HG03571 (cell line): Measurements from ENCODE around the gene NHLRC4.

ENCODE experiments used
- ATAC-seq: cut with Tn5 transposase; IDR thresholded peaks from one replicate; pipeline ENCODE4 v1.9.1; 2021; ENCODE audit not compliant: unreplicated experiment

Gene NHLRC4, protein sequence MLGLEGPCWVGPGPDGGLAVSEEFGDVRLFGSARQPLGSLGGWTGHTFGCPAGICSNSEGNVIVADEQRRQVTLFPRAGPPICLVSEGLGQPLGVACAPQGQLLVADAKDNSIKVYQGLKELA

DNA sequence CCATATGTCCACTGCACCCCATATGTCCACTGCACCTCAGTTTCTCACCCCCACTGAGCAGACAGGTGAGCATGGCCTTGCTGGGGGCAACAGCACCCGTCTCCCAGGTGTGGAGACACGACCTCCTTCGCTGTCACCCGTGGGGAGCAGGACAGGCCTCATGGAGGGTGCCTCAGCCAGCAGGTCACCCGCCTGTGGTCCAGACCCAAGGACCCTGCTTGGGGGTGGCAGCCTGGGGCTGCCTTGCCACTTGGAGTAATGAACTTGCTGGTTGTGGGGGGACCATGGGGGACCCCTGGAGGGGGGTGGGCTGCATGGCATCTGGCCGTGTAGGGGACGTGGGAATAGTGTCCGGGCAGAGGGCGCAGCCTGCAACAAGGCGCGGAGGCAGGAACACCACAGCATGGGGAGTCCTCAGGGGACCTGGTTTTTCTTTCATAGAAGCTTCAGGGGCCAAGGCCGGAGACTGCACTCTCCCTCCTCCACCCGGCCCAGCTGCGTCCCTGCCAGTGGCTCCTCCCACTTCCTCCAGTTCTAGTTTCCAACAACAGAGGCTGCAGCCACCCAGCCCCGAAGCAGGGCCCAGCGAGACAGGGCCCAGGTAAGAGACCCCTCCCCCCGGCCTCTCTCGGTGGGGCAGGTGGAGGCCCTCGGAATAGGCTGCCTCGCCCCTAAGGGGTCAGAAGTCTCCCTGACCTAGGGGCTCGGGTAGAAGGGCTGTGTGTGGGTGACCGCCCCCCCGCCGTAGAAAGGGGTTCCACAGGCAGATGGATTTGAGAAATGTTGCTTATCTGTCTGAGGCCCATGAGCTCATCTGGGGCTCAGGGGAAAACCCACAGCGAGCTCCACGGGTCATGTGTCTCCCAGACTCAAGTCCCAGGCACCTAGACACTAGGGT is at the start of gene NHLRC4:
Gene NHLRC4 (plus strand): TSS at position 531 of the 898 bp plus-strand sequence. CDS start 1,043 bp downstream, outside the sequence.
- ATAC-seq = peak; percentile 50

DNA sequence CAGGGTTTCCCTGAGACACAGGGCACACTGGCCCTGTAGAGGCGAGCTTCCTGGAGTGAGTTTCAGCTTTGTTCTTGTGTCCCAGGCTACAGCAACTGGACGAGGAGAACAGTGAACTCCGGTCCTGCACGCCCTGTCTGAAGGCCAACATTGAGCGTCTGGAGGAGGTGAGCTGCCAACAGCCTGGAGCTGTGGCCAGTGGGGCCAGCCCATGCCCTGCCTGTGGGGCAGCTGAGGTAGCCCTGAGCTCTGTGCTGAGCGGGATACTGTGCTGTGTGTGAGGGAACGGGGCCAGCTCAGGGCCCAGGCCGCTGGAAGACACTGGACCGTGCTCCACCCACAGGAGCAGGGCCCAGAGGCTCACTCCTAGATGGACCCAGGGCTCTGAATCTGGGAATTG is 47.9 kb upstream of the NHLRC4 start:
- no peak for ATAC-seq

DNA sequence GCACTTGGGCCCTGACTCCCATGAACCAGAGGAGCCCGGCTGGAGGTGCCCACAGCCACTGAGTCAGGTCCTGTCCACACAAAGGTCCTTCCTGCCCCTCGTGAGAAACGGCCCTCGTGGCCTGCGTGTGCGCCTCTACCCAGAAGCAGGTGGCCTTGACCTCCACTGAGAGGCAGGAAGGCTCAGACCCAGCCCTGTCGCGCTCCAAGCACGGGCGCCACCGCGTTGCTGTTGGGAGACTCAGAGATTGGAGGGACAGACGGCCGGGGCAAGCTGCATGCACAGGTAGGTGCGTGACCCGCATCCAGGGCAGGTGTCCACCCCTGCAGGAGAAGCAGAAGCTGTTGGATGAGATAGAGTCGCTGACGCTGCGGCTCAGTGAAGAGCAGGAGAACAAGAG is 47.4 kb upstream of the NHLRC4 start:
- no peak for ATAC-seq

DNA sequence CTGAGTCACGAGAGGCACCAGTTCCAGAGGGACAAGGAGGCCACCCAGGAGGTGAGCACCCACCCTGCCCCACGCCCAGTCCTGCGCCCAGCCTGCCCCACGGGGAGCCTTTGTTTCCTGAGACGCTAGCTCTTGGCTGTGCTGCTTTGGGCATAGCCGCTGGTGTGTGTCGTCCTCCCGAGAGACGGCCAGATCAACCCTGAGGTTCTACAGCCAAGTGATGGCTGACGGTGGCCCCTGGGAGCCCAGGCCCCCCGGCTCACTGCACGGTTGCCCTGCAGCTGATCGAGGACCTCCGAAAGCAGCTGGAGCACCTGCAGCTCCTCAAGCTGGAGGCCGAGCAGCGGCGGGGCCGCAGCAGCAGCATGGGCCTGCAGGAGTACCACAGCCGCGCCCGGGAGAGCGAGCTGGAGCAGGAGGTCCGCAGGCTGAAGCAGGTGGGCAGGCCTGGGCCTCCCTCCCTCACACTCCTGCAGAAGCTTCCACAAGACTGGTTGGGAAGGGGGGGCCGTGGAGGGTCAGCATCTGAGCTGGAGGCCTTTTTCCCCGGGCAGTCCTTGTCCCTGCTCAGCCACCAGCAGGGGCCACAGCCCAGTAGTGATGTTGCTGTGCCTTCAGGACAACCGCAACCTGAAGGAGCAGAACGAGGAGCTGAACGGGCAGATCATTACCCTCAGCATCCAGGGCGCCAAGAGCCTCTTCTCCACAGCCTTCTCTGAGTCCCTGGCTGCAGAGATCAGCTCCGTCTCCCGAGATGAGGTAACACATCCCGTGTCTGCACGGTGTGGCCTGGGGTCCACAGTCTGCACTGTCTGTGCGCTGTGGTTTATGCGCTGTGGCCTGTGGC is 46.7 kb upstream of the NHLRC4 start:
- no peak for ATAC-seq

DNA sequence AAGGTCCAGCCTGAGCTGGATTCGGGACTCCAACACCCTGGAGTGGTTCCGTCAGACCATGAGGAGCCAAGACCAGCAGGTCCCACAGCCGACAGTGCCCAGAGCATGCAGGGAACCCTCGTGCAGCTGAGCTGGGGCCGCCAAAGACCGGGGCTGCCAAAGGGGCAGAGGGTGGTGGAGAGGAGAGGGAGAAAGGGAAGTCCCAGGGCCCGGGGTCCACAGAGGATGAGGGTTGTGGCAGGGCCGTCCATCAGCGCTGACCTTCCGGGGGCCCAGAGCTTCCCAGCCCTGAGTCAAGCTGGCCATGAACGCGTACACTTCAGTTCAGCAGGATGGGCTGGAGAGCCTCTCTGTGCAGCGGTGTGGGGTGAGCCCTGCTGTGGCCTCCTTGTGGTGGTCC is 46.0 kb upstream of the NHLRC4 start:
- no peak for ATAC-seq

DNA sequence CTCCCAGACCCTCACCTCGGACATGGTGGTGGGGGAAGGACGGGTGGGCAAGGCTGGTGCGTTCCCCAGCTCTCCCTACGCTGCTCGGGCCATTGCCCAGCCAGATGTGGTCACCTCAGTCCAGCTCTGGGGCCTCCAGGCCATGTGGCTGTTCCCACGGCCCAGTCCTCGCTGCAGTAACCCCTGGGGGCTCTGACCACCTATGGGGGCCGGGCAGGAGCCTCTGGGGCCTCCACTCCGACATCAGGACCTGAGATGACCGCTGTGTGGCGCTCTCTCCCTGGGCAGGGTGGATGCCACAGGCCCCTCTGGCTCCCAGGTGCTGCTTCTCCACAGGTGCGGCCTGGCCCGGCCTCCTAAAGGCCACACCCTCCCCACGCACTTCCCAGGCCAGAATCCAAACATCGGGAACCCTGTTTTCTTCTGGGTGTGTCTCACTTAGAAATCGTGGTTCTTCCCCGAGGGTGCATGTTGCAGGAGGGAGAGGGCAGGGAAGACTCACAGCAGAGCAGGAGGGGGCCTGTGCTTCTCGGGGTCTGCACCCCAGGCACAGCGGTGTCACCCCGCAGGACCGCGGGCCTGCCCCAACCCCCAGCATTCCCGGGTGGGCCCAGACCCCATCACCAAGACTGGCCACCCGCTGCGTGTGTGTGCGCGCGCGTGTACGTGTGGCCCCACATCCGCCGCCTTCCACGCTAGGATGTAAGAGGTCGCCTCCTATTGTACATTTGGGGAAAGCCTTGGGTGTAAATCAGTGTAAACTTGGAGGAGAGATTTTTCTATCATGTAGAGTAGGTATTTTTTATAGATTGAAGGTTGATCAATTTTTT is 45.2 kb upstream of the NHLRC4 start:
- ATAC-seq = no peak

DNA sequence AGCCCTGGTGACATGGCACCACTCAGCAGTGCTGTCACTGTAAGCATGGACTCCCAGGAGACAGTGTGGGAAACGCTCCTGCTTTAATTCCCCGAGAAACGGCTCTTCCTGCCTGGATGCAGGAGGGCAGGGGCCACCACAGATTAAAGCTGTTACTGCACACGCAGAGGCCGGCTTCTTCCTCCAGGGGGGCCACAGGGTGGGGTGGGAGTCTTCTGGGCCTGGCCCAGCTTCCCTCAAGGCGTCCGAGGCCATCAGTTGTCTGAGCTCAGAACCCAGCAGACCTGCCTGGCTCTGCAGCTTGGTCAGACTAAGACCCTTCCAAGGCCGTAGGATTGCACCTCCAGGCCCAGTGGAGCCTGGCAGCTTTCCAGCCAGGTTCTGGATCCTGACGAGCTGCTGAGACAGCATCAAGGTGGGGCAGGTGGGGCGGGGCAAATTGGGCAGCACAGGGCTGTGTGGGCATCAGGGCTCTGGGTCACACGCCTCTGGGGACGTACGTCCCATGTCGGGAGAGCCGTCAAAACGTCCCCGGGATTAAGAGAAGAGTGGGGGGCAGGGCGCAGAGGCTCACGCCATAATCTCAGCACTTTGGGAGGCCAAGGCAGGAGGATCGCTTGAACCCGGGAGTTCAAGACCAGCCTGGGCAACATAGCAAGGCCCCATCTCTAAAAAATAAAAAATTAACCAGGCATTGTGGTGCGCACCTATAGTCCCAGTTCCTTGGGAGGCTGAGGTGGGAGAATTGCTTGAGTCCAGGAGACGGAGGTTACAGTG is 44.3 kb upstream of the NHLRC4 start:
- ATAC-seq = no peak

DNA sequence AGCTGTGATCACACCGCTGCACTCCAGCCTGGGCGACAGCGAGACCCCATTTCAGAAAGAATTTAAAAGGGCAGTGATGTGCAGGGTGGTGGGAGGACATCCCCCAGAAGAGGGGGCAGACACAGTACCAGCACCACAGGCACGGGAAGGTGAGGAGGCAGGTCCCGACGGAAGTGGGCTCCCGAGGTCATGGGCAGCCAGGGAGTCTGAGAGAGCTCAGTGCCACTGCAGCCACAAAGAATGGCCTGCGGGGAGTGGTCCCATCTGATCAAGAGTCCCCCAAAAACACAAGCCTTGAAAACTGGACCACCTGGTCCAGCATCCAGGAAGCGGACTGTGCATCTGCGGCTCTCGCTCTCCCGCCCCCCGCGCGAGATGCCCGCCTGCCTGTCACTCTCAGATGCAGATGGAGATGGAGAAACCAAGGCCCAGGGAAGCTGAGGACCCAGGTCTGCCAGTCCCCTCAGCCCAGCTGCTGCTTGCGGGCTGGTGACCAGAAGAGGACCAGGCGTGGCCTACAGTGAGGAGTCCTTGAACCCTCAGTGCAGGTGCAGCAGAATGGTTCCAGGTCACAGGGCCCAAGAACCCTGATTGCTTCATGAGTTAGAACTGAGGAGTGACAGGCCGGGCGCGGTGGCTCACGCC is 43.6 kb upstream of the NHLRC4 start:
- ATAC-seq = no peak

DNA sequence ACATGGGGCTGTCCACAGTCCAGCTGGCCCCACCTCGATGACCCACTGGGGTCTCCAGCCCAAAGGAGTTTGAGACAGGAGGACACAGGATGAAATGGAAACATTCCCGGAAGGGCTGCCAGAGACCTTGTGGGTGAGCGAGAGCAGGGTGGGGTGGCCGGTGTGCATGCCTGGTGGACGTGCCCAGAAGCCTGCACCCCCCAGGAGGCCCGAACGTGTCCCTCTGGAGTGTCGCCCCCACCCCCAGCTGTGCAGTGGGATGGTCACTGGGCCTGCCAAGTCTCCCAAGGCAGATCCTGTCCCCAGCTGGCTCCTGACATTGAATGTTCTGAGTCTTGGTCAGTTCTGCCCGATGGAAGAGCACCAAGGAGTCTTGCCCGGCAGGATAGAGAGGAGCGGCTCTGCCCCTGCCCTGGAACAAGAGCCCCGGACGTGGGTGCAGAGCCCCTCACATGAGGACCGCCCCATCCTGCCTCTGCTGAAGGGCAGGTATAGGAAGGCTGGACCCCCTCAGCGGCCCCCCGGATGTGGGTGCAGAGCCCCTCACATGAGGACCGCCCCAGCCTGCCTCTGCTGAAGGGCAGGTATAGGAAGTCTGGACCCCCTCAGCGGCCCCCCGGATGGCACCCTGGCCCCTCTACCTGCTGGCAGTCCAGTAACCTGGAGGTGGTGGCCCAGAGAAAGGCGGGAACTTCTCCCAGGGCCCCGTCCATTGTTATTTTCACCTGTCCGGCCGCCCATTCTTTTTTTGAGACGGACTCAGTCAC is 42.3 kb upstream of the NHLRC4 start:
- no peak for ATAC-seq

DNA sequence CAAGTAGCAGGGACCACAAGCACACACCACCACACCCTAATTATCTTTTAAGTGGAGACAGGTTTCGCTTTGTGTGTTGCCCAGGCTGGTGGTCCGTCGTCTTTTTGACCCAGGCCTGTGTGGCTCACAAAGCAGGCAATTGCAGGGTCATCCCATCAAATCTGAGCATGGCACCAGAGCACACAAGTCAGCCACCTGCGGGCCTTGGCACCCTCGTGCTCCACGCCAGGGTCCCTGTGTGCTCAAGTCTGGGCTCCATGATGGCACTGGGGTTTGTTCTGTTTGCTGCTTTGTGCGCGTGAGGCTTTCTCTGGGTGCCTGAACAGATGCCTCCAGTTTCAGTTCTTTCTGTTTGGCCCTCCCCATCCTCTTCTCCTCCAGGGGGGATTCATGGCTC is 41.7 kb upstream of the NHLRC4 start:
- ATAC-seq = no peak

DNA sequence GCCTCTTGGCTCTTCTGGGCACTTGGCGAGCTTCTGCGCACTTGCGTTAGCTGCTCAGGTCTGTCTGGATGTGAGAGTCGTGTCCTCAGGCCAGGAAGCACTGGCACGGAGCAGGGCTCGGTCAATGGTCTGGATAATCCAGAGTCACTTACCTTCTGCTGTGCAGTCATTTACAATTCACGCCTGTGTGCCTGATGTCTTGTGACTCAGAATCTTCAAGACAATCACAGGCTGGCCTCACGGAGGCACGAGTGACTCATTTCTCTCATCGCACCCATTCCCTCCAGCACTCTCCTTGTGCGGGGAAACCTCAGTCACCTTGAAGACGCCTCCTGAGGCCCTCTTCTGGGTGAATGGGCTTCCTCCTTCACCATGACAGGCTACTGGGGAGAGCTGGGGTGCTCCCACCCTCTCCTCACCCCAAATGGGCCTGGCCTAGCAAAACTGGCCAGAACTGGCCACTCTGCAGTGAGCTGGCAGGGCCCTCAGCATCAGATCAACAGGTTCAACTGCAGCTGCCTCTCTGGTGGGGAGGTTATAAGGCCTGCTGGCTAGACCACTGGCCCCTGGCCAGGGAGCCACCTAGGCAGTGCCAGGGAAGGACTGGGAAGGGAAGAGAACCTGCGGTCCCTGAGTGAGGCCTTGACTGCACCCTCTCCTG is 41.2 kb upstream of the NHLRC4 start:
- no peak for ATAC-seq

DNA sequence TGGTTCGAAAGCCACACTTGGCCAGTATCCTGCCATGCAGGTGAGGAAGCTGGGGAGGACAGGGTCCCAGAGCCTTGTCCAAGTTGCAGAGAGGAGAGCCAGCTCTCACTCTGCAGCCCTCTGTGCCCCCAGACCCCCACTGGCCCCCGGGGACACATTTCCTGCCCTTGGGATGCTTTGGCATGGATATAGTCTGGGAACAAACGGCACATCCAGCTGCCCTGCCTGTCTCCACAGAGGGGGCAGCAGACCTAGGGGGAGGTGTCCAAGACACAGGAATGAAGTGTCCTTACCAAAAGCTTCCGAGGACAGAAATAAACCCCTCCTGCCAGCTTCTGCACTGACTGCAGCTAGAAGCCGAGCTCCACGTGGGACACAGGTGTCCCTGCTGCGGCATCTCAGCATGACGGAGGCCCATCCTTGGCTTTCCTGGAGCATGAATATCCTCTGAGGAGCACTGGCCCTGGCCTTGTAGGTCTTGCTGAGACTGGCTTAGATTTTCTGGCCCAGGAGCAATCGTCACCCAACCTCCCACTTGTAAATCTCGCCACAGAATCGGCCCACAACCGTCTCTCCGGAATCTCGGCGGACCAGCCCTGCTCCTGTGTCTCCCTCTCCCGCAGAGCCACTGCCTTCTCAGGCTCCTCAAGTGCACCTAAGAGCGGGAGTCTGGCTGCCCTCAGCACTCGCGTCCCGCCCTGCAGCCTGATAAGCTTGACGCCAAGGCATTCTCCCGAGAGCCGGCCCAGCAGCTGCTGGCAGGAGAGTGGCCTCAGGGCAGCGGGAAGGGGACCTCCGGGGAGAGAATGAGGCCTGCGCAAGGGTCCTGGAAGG is 40.4 kb upstream of the NHLRC4 start:
- no peak for ATAC-seq

DNA sequence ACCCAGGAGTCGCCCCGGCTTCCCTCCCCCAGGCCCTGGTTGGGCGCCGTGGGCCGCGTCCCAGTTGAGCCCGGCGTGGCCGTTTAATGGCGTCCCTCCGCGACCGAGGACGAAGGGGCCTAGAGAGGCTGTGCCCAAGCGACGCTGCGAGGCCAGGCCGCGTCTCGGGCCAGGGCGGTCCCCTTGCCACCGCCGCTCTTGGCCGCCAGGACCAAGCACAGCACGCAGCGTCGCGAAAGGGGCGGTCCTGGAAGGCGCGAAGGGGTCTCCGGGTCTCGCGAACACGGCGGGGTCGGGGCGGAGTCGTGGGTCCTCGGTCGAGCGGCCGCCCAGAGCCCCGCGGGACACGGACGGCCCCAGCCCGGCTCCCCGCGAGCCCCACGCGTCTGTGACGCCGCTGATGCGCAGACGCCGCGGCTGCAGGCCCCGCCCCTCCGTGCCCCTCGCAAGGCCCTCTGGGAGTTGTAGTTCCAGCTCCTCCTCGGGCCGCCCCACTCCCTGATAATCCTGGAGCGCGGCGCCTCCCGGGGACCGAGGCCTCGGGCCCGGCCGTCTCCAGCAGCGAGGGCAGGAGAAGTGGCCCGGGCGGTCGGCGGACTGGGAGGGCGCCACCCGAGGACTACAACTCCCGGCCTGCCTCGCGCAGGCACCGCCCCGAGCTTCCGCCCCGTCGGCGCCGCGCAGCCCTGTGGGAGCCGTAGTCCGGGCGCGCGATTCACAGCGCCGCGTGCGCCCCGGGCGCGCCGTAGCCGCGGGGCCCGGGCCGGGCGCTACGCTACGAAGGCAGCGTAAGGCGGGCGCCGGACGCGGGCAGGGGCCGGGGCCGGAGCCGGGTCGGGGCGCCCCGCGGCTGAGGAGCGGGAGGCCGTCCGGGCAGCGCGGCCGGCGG is 39.5 kb upstream of the NHLRC4 start, which contains the start of gene CAPN15:
Gene CAPN15 (plus strand): TSS at position 698 of the 889 bp plus-strand sequence. CDS start 19,127 bp downstream, outside the sequence.
- peak; percentile 59 for ATAC-seq

DNA sequence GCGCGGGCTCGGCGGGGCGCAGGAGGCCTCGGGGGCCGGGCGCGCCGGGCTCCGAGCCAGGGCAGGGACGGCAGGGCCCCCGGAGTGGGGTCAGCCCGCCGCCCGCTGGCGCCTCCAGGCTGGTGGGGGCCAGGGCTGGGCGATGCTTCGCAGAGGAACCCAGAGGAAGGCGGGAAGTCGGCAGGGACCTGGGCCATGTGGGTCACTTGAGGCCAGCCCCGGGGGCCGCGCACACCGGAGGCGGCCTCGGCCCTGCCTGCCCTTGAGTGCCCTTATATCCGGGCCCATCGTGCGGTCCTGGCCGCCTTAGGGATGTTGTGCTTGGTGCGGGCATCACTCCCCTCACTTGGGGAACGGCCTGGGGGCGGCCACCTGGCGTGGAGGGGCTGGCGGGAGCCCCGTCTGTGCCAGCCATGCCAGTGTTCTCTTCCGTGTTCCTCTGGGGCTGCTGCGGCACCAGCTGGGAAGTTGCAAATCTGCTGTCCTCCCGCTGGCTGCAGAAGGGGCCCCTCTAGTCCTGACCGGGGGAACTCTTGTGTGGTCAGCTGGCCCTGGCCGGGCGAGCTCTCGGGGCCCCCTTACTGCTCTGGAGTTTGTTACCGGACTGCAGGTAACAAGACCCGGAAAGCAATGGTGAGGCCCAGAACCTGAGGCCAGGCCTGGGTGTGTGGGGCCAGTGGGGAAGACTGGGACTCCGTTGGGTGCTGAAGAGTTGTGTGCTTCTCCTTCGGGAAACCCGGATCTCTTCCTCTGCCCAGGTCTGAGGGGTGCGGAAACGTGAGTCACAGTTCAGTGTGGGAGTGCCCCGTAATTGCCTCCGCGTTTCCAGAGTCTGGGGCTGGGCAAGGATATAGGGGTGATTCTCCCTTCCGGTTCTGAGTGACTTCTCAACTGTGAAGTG is 38.4 kb upstream of the NHLRC4 start:
- ATAC-seq = no peak

DNA sequence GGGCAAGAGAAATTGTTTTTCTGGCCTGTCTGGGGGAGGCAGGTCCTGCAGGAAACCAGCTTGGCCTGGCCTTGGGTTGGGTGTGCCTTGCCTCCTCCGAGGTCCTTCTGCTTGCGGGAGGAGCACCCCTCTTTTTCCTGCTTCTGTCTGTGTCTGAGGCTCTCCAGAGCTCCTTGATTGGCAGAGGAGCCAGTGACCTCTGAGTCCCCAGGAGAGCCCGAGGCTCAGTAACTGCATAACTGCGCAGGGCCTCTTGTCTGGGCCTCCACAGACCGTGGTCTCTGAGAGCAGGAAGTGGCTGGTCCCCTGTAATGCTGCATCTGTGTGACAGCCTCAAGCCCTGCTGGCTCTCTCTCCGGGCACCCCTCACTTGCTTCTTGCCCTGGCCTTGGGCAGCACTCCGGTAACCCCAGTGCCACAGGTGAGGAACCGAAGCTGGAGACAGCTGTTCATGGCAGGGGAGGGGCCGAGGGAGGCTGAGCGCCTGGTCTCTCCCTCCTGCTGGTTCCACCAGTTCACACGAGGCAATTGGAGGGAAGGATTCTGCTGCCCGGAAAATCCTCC is 37.7 kb upstream of the NHLRC4 start:
- ATAC-seq = no peak
